T follicular helper cell (primary cell): ENCODE data around the gene F9.
"Not testable (repeated sequence)": the region's sequence is repeated elsewhere in the genome, so short reads cannot be mapped to it uniquely, and the experiment has no call there.

ENCODE experiments used
- DNase-seq: peaks from one replicate; pipeline ENCODE4 v3.0.0-alpha.2; 2020; ENCODE audit warnings: low read depth
- total RNA-seq, 2 experiments: gene quantifications; one replicate each; lab custom pipeline; 2026; lab: John Stamatoyannopoulos, UW

F9 gene
- total RNA-seq, result 0 reads per million in 2 experiments

- DNase-seq, result no peak
Measured at GRCh38 chrX:139530550-139530949, at the start of gene F9. TSS of gene F9 (plus strand) at chrX:139530739. CDS start at chrX:139530765, 26 bp downstream.

DNA sequence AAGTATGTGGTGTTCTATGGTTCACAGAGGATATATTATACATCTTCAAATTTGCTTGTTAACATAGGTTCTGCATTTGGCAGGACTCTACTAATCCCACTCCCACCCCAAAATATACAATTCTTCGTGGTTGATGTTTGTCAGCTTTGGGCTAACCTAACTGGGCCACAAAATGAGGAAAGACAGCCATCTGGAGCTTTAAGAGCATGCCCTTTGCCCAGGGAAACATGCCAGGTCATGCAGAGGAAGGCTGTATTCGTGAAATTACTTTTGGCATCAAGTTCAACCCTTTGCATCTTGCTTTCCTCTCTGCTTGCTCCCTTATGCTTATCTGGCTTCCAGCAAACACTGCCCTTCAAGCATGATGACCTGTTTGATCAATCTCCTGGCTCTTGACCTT lies 46.8 kb upstream of the F9 start:
- no peak for DNase-seq

- DNase-seq, result no peak
Measured at GRCh38 chrX:139484591-139484990, 45.9 kb upstream of the F9 start.

- no peak for DNase-seq
Measured at GRCh38 chrX:139495324-139495723, 35.2 kb upstream of the F9 start.

- DNase-seq, result no peak
Measured at GRCh38 chrX:139506333-139506732, 24.2 kb upstream of the F9 start.

- no peak for DNase-seq
Measured at GRCh38 chrX:139508099-139508498, 22.4 kb upstream of the F9 start.

- no peak for DNase-seq
Measured at GRCh38 chrX:139518475-139518874, 12.1 kb upstream of the F9 start.

DNA sequence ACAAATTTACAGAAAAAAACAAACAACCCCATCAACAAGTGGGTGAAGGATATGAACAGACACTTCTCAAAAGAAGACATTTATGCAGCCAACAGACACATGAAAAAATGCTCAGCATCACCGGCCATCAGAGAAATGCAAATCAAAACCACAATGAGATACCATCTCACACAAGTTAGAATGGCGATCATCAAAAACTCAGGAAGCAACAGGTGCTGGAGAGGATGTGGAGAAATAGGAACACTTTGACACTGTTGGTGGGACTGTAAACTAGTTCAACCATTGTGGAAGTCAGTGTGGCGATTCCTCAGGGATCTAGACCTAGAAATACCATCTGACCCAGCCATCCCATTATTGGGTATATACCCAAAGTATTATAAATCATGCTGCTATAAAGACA lies 1.7 kb upstream of the F9 start:
- DNase-seq, result not testable (repeated sequence)

DNA sequence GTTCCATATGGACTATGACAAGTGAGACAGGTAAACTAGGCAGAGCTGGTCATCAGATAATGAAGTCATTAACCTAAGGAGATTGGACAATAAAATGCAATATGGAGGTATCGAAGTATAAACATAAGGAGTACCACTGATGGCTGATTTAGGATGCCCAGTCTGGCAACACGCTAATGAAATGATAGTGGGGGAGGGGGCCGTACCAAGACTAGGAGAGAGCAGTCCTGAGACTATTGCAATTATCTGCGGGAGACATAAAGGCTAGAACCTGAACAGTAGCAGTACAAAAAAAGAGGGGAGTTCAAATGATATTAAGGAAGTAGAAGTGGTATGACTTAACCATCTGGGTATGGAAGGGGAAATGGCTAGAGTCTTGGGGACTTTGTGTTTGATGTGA lies 2.3 kb downstream of the F9 start:
- DNase-seq, result no peak

- DNase-seq, result no peak
Measured at GRCh38 chrX:139533444-139533843, 2.9 kb downstream of the F9 start.

GRCh38 chrX:139538907-139539790 lies 8.6 kb downstream of the F9 start:
- no peak for DNase-seq

DNA sequence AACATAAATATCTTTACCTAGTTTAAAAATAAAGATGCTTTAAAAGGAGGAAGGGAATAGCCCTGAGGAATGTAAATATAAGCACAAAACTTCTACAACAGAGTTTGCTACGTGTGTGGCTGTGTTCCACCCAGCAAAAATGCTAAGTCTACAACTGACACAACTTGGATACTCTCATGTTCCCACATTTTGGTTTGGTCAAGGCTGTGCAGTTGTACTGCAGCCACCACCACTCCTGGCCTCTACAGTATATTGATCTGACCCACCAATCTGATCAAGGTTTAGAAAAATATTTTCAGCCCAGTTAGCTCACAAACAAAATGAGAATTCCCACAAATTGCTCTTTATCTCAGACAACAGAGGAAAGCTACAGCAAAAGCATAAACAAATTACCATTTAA lies 12.1 kb downstream of the F9 start:
- DNase-seq, result no peak

GRCh38 chrX:139543920-139544319 lies 13.4 kb downstream of the F9 start:
- DNase-seq, result no peak

DNA sequence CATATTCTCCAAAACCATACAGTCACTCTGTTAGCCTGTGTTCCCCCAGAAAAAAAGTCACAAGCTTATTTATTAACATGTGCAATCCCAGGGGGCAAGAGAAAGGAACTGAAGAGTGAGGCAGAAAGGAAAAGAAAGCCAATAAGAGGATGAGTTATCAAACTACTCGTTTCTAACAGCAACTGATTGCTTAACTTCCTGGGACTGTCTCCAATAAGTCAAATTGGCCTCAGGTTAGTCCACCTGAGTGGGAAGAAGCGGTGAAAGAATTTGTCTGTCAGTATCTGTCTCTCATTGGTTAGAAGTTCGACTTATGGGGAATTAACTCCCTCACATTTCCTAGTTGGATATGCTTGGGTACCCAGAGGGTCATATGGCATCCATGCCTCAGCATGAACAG lies 14.1 kb downstream of the F9 start:
- DNase-seq, result no peak

- no peak for DNase-seq
Measured at GRCh38 chrX:139554376-139554775, 23.8 kb downstream of the F9 start.

DNA sequence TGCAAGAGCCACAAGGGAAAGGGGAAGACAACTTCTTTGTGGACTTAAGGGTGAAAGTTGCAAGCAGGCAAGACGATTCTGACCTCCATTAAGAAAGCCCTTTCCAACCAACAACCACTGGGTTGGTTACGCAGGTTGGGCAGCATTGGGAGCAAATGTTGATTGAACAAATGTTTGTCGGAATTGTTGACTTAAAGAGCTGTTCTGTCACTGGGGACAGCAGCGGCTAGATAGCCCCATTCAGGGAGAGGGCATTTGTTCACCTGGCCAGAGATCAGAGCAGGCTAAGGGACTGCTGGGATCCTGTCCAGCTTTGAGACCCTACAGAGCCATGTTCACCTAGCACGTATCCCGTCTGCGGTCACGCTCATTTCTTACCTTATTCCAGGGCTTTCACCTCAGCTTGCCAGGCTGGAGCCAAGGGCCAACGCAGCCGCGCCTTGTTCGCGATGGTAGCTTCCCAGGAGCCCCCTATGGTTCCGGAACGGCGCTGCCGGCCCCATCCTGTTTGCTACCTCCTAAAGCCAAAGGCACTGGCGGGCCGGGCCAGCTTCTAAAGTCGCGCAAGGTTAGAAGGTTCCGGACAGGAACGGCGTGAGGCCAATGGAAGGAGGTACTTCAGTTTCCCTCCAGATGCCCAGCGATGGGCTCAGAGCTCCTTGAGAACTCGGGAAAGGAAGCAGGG lies 24.6 kb downstream of the F9 start:
- DNase-seq, result no peak

DNA sequence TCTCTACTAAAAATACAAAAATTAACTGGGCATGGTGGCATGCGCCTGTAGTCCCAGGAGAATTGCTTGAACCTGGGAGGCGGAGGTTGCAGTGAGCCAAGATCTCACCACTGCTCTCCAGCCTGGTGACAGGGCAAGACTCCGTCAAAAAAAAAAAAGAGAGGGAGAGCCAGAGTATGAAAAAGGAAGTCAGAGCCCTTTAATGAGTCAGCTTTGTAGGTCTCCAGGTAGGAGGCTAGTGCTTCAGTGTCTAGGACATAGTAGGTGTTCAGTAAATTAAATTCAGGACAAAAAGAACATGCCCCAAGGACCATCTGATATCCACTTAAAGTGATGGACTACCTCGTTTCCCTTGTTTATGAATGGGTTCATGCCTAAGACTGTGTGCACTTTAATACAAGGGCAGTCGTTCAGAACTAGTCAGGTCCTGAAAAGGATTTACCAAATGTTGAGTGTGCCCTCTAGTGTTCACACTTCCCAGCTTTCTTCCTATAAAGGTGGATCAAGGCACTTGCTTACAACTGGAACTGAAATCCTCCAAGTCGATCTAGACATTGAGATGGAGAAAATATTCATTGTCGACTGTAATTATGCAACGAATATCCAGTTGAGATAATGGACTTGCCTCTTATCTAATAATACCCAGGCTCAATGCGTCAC lies 29.0 kb downstream of the F9 start:
- no peak for DNase-seq

DNA sequence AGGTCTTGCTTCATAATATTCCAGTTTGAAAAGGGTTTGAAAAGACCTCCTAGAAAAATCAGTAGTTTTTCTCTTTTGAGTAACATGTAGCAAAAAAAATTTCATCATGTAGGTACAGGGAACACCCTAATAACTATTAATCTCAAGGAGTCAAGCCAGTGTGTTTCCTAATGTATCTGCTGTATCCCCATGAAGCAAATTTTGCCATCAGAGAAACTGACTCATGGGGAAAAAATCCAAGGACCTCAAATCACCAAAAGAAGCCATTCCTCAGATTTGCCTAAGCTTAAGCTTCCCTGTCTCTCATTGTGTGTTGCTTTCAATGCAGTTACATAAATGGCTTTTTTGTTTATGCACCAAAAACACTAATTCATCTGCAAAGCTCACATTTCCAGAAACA lies 29.7 kb downstream of the F9 start:
- DNase-seq, result no peak

- DNase-seq, result no peak
Measured at GRCh38 chrX:139563251-139563650, 32.7 kb downstream of the F9 start.

DNA sequence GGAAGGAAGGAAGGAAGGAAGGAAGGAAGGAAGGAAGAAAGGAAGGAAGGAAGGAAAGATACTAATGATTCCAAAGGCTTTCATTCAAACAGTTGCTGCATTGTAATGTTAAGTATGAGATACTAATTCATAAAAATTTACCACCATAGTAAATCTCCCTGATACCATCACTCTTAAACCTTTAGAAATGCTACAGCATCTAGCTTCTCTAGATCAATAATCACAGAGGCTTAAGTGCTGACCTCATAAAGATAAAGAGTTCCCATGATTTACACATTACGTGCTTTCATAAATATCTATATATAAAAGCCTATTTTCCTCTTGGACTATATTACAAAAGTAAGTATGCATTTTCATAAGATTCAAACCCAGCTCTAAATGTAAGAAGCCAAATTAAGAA lies 36.4 kb downstream of the F9 start:
- DNase-seq, result no peak

- no peak for DNase-seq
Measured at GRCh38 chrX:139581068-139581467, 50.5 kb downstream of the F9 start.

- no peak for DNase-seq
Measured at GRCh38 chrX:139585613-139586012, 55.1 kb downstream of the F9 start.

DNA sequence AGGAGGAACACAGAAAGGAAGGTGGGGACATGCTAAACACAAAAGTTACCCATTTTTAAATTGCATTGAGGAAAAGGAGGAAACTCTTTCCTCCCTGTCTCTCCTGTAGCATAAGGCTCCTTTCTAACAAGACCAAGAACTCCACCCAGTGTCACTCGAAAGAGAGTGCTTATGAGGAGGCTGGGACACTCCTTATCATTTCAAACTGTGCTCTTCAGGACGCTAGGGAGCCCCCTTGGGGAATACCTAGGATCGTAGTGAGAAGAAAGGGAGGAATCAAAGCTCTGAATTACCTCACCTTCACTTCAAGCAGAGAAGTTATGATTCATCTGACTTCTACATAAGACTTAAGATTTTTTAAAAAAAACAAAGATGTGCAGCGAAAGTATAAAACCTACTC lies 65.5 kb downstream of the F9 start:
- no peak for DNase-seq
